WTC11 (cell line): ENCODE data around the gene NIF3L1. TPM values are rescaled to one million over a fixed set of nuclear protein-coding genes. Genes with fewer than 3 reads are reported as not detected.

ENCODE experiments used
- ATAC-seq: fragments of 200-7000 bp; cut with Tn5 transposase; 2 replicates; pipeline ENCODE4 v1.10.0; 2021; ENCODE audit warnings: mild to moderate bottlenecking, moderate library complexity
- Bru-seq: library from RNA; stranded (reverse); fragments of 400-500 nt; gene quantifications from one replicate; lab custom pipeline; 2021; lab: Mats Ljungman, UMichigan
- CTCF ChIA-PET: fragments of 300-600 bp; sonication (Branson Sonifier 250); formaldehyde crosslinking; loops from one replicate; lab custom pipeline; 2021; ENCODE audit warnings: antibody characterized with exemption; lab: Charles Lee
- POLR2A ChIA-PET: fragments of 350-600 bp; sonication (Branson Sonifier 250); formaldehyde crosslinking; loops from one replicate; lab custom pipeline; 2021; ENCODE audit warnings: antibody characterized with exemption; lab: Charles Lee
- DNase-seq: peaks from one replicate; pipeline ENCODE4 v3.0.0; 2021; ENCODE audit warnings: low spot score
- H3K27ac Mint-ChIP-seq: 2 replicates; pipeline ENCODE4 v1.8.0; 2021; ENCODE audit warnings: mixed read lengths
- H3K27me3 Mint-ChIP-seq: 2 replicates; pipeline ENCODE4 v1.8.0; 2021; ENCODE audit warnings: low read depth, mild to moderate bottlenecking, moderate library complexity, mixed read lengths
- H3K36me3 Mint-ChIP-seq: 2 replicates; pipeline ENCODE4 v1.8.0; 2021; ENCODE audit warnings: mixed read lengths
- H3K4me1 Mint-ChIP-seq: 2 replicates; pipeline ENCODE4 v1.8.0; 2022; ENCODE audit warnings: mixed read lengths
- H3K4me3 Mint-ChIP-seq: 2 replicates; pipeline ENCODE4 v1.8.0; 2021; ENCODE audit warnings: mild to moderate bottlenecking, moderate library complexity, mixed read lengths
- H3K9me3 Mint-ChIP-seq: 2 replicates; pipeline ENCODE4 v1.8.0; 2021; ENCODE audit warnings: mixed read lengths
- ATF6 ChIP-seq: sonication (generic); formaldehyde crosslinking; IDR thresholded peaks from 2 replicates; pipeline ENCODE4 v1.8.1; 2023; ENCODE audit warnings: mild to moderate bottlenecking, missing genetic modification reagents
- CREB1 ChIP-seq: sonication (generic); formaldehyde crosslinking; IDR thresholded peaks from 2 replicates; pipeline ENCODE4 v1.8.0; 2023; ENCODE audit warnings: mild to moderate bottlenecking, missing genetic modification reagents
- ERG ChIP-seq: fragments of 250-450 bp; sonication (Bioruptor Pico); IDR thresholded peaks from 2 replicates; pipeline ENCODE4 v1.8.0; 2021; ENCODE audit warnings: mild to moderate bottlenecking
- ESRRA ChIP-seq: sonication (generic); formaldehyde crosslinking; IDR thresholded peaks from 2 replicates; pipeline ENCODE4 v1.8.1; 2022; ENCODE audit warnings: mild to moderate bottlenecking, missing genetic modification reagents, borderline replicate concordance
- FOXP1 ChIP-seq: sonication (generic); formaldehyde crosslinking; IDR thresholded peaks from 2 replicates; pipeline ENCODE4 v1.8.0; 2022; ENCODE audit warnings: missing genetic modification reagents, mild to moderate bottlenecking, moderate library complexity, borderline replicate concordance
- GTF2I ChIP-seq: fragments of 250-450 bp; sonication (Bioruptor Pico); conservative IDR thresholded peaks from 2 replicates; pipeline ENCODE4 v1.4.0; 2021; ENCODE audit warnings: mild to moderate bottlenecking
- HMGA2 ChIP-seq: fragments of 250-450 bp; sonication (Bioruptor Pico); IDR thresholded peaks from 2 replicates; pipeline ENCODE4 v1.4.0; 2021; ENCODE audit warnings: mild to moderate bottlenecking, moderate library complexity
- HMGXB4 ChIP-seq: sonication (generic); formaldehyde crosslinking; IDR thresholded peaks from 2 replicates; pipeline ENCODE4 v1.8.1; 2023; ENCODE audit warnings: mild to moderate bottlenecking, moderate library complexity, missing genetic modification reagents
- IRF1 ChIP-seq: sonication (generic); formaldehyde crosslinking; IDR thresholded peaks from 2 replicates; pipeline ENCODE4 v1.8.0; 2023; ENCODE audit warnings: missing genetic modification reagents
- MXD4 ChIP-seq: fragments of 250-450 bp; sonication (Bioruptor Pico); IDR thresholded peaks from 2 replicates; pipeline ENCODE4 v1.8.0; 2021; ENCODE audit warnings: mild to moderate bottlenecking, moderate library complexity, borderline replicate concordance
- MYBL2 ChIP-seq: sonication (generic); formaldehyde crosslinking; IDR thresholded peaks from 2 replicates; pipeline ENCODE4 v1.8.1; 2023; ENCODE audit warnings: mild to moderate bottlenecking, moderate library complexity, missing genetic modification reagents
- NR2C2 ChIP-seq: sonication (generic); formaldehyde crosslinking; IDR thresholded peaks from 2 replicates; pipeline ENCODE4 v1.8.0; 2022; ENCODE audit warnings: mild to moderate bottlenecking, missing genetic modification reagents
- NR3C1 ChIP-seq: sonication (generic); formaldehyde crosslinking; conservative IDR thresholded peaks from 2 replicates; pipeline ENCODE4 v1.8.1; 2023; ENCODE audit warnings: low read depth, mild to moderate bottlenecking, missing genetic modification reagents
- PRRX2 ChIP-seq: fragments of 250-450 bp; sonication (Bioruptor Pico); IDR thresholded peaks from 2 replicates; pipeline ENCODE4 v1.8.0; 2021; ENCODE audit warnings: mild to moderate bottlenecking
- USF1 ChIP-seq: sonication (generic); formaldehyde crosslinking; IDR thresholded peaks from 2 replicates; pipeline ENCODE4 v1.8.0; 2022; ENCODE audit warnings: mild to moderate bottlenecking, missing genetic modification reagents
- USF2 ChIP-seq: sonication (generic); formaldehyde crosslinking; IDR thresholded peaks from 2 replicates; pipeline ENCODE4 v1.8.1; 2023; ENCODE audit warnings: mild to moderate bottlenecking, missing genetic modification reagents, moderate library complexity
- ZBTB21 ChIP-seq: sonication (generic); formaldehyde crosslinking; IDR thresholded peaks from 2 replicates; pipeline ENCODE4 v1.8.1; 2023; ENCODE audit warnings: mild to moderate bottlenecking, missing genetic modification reagents, borderline replicate concordance
- ZNF263 ChIP-seq: sonication (generic); formaldehyde crosslinking; IDR thresholded peaks from 2 replicates; pipeline ENCODE4 v1.8.1; 2022; ENCODE audit warnings: low read depth, mild to moderate bottlenecking, moderate library complexity, missing genetic modification reagents
- ZNF512 ChIP-seq: sonication (generic); formaldehyde crosslinking; IDR thresholded peaks from 2 replicates; pipeline ENCODE4 v1.8.1; 2022; ENCODE audit warnings: missing genetic modification reagents, borderline replicate concordance
- long read RNA-seq, 3 experiments: library from RNA in 1 of 3; library from capped mRNA in 1 of 3; library from polyadenylated mRNA in 1 of 3; unstranded in 2 of 3; stranded (forward) in 1 of 3; transcript quantifications; one replicate each; pipeline ENCODE4 v2.0.0, GENCODE V29; 2021
- total RNA-seq: library from RNA; stranded (reverse); gene quantifications from 3 replicates; pipeline ENCODE4 v1.2.3, GENCODE V29; 2021
- TF ChIP-seq, protein P1 (sequence below): sonication (generic); formaldehyde crosslinking; IDR thresholded peaks from 2 replicates; pipeline ENCODE4 v1.8.1; 2022; ENCODE audit warnings: low read depth, mild to moderate bottlenecking, moderate library complexity, missing genetic modification reagents, borderline replicate concordance

NIF3L1 gene, protein sequence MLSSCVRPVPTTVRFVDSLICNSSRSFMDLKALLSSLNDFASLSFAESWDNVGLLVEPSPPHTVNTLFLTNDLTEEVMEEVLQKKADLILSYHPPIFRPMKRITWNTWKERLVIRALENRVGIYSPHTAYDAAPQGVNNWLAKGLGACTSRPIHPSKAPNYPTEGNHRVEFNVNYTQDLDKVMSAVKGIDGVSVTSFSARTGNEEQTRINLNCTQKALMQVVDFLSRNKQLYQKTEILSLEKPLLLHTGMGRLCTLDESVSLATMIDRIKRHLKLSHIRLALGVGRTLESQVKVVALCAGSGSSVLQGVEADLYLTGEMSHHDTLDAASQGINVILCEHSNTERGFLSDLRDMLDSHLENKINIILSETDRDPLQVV
- total RNA-seq: 49.1 to 51.2 TPM (median 50.6 TPM) in 3 replicates
- Bru-seq, nascent RNA: percentile 92 among the genes with signal in this experiment
- long read RNA-seq, experiment 1, transcript NIF3L1-201 (7 exons, 1,626 nt): minor isoform, 28 of 169 reads
- long read RNA-seq, experiment 1, transcript NIF3L1-202 (7 exons, 1,680 nt): major isoform, 43 of 169 reads
- long read RNA-seq, experiment 1, partial matches to known transcripts: 32 of 169 reads
- long read RNA-seq, experiment 1, other reads (novel, unspliced or antisense): 59 of 169 reads
- long read RNA-seq, experiment 2, transcript NIF3L1-205 (5 exons, 1,269 nt): minor isoform, 5 of 67 reads
- long read RNA-seq, experiment 2, transcript NIF3L1-202 (7 exons, 1,680 nt): major isoform, 8 of 67 reads
- long read RNA-seq, experiment 2, partial matches to known transcripts: 34 of 67 reads
- long read RNA-seq, experiment 2, other reads (novel, unspliced or antisense): 15 of 67 reads
- long read RNA-seq, experiment 3, transcript NIF3L1-201 (7 exons, 1,626 nt): minor isoform, 58 of 336 reads
- long read RNA-seq, experiment 3, transcript NIF3L1-202 (7 exons, 1,680 nt): major isoform, 95 of 336 reads
- long read RNA-seq, experiment 3, partial matches to known transcripts: 26 of 336 reads
- long read RNA-seq, experiment 3, other reads (novel, unspliced or antisense): 152 of 336 reads

DNA sequence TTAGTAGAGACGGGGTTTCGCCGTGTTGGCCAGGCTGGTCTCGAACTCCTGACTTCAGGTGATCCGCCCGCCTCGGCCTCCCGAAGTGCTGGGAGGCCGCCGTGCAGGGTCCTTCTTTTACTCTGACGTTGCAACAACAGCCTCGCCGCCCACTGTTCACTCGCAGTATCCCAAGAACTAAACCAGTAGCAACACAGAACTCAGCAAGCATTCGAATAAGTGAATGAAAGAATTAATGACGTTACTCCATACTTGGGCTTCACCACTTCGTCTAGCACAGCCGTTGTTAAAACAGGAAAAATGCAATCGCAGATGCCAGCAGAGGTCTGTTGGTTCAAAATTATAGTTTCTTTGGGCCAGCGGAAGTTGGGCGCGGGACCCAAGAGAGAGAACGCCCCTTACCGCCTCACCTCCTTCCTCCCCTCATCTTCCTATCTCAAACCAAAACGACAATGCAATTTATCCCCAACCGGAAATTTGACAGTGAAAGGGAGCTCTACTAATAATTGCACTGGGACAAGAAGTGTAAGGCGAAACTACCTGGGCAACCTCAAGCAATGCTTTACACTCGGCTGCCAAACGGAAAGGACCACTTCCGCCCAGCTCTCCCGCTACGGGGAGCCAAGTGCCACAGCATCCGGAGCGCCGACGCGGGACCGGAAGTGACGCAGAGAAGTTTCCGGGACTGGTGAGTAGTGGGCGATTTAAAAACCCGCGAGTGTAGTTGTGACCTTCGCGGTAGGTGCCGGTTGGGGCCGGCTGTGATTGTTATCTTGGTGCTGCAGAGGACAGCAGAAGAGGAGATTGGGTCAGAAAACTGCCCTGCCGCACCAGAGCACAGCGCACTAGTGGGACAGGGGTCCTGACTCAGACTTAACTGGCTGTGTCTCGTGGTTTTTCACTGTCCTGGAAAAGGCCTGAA, at the start of gene NIF3L1, which contains the start of gene PPIL3:
NIF3L1 (plus strand) TSS at position 668 of the 922 bp plus-strand sequence. CDS start 2,573 bp downstream, outside the sequence.
PPIL3 (minus strand) TSS at position 374 of the 922 bp plus-strand sequence. CDS start 1,462 bp downstream, outside the sequence.
- Mint-ChIP-seq H3K4me3 (peak within 1 kb of the TSS; percentile 97), H3K27me3 (no peaks in the 10 kb centered on the region), H3K27ac (peak within 1 kb of the TSS; percentile 100), H3K4me1 (peaks cover 20% of the 10 kb centered on the region), H3K36me3 (peaks cover 21% of the 10 kb centered on the region), H3K9me3 (no peaks in the 10 kb centered on the region)
- peak; percentile 97 for DNase-seq
- ChIA-PET POLR2A (interaction anchor here (0.7 to 2.1 kb wide), 7 partner anchors 12 to 294 kb away, joined by 3 to 21 read pairs (median 4); partner anchors contain the start of genes BZW1, CASP10, CFLAR and CLK1), CTCF (interaction anchor here (1.0 to 1.7 kb wide), 6 partner anchors 12 to 289 kb away, joined by 3 to 9 read pairs (median 5); partner anchors contain the start of gene ORC2)
- peak; percentile 91 for ATAC-seq
- TF ChIP-seq ZBTB21 (CRISPR knock-in tag) (no peak), HMGXB4 (CRISPR knock-in tag) (peak; percentile 21; the same call in 1 of the 2 replicates), USF1 (CRISPR knock-in tag) (peak; percentile 4; the same call in 1 of the 2 replicates), NR2C2 (CRISPR knock-in tag) (no peak), ZNF512 (CRISPR knock-in tag) (no peak), ZNF263 (no peak), GTF2I (CRISPR knock-in tag) (no peak), NR3C1 (CRISPR knock-in tag) (no peak), CREB1 (CRISPR knock-in tag) (no peak), IRF1 (no peak), ATF6 (CRISPR knock-in tag) (no peak), MXD4 (CRISPR knock-in tag) (no peak), PRRX2 (0 out of 2 replicates have a peak, but pooled peaks have one; percentile 17), HMGA2 (CRISPR knock-in tag) (no peak), ESRRA (CRISPR knock-in tag) (no peak), USF2 (CRISPR knock-in tag) (no peak), MYBL2 (peak; percentile 87; the same call in 1 of the 2 replicates), ERG (CRISPR knock-in tag) (0 out of 2 replicates have a peak, but pooled peaks have one; percentile 23), FOXP1 (CRISPR knock-in tag) (peak; percentile 70; the same call in 1 of the 2 replicates)
- TF ChIP-seq, protein P1, sequence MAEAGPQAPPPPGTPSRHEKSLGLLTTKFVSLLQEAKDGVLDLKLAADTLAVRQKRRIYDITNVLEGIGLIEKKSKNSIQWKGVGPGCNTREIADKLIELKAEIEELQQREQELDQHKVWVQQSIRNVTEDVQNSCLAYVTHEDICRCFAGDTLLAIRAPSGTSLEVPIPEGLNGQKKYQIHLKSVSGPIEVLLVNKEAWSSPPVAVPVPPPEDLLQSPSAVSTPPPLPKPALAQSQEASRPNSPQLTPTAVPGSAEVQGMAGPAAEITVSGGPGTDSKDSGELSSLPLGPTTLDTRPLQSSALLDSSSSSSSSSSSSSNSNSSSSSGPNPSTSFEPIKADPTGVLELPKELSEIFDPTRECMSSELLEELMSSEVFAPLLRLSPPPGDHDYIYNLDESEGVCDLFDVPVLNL: no peak
